Stimulated activated CD4-positive, alpha-beta T cell treated with anti-CD3 and anti-CD28 coated beads, Interleukin-1b, Interleukin-23, amount 100 ng/mL, for 24 hours (primary cell): ENCODE results near the gene NHERF2.

Source experiments
- DNase-seq, 4 experiments: peaks; one replicate each; pipeline ENCODE4 v3.0.0-alpha.2; 2020; ENCODE audit warnings: low read depth in 4 of 4, low spot score in 1 of 4

NHERF2 gene

GRCh38 chr16:2039274-2040031 is 12.8 kb downstream of the NHERF2 start:
- DNase-seq, result no peak

GRCh38 chr16:2040041-2040786 is 13.5 kb downstream of the NHERF2 start:
- DNase-seq, result no peak

- DNase-seq, result no peak
Observed at GRCh38 chr16:2040787-2041522, 14.3 kb downstream of the NHERF2 start.

- no peak for DNase-seq
Observed at GRCh38 chr16:2042171-2042985, 15.7 kb downstream of the NHERF2 start.

- DNase-seq, result no peak
Observed at GRCh38 chr16:2042986-2043666, 16.4 kb downstream of the NHERF2 start.

- DNase-seq, result no peak
Observed at GRCh38 chr16:2043667-2044451, 17.2 kb downstream of the NHERF2 start.

GRCh38 chr16:2044541-2044940 is 17.8 kb downstream of the NHERF2 start:
- DNase-seq, result no peak

GRCh38 chr16:2045965-2046892 is 19.5 kb downstream of the NHERF2 start:
- DNase-seq, result no peak

- no peak for DNase-seq
Observed at GRCh38 chr16:2046893-2047329, 20.2 kb downstream of the NHERF2 start.

GRCh38 chr16:2047330-2048115 is 20.8 kb downstream of the NHERF2 start, which contains the start of the genes NTHL1 and TSC2:
NTHL1 (minus strand) TSS chr16:2047834; CDS start chr16:2047823, 11 bp downstream.
TSC2 (plus strand) TSS chr16:2047985; CDS start chr16:2048616, 631 bp downstream.
- peak; percentile 78 to 92 (median 83) for DNase-seq

- no peak for DNase-seq
Observed at GRCh38 chr16:2048116-2048543, 21.4 kb downstream of the NHERF2 start.

GRCh38 chr16:2053211-2053610 is 26.5 kb downstream of the NHERF2 start:
- no peak for DNase-seq

- DNase-seq, result no peak
Observed at GRCh38 chr16:2053897-2054296, 27.2 kb downstream of the NHERF2 start.

- DNase-seq, result no peak
Observed at GRCh38 chr16:2054543-2055245, 28.0 kb downstream of the NHERF2 start.

GRCh38 chr16:2056077-2056476 is 29.4 kb downstream of the NHERF2 start:
- DNase-seq, result no peak

GRCh38 chr16:2056681-2057407 is 30.1 kb downstream of the NHERF2 start:
- no peak for DNase-seq
